HG03039 (cell line): ENCODE results near the gene PIK3R1.

Experiments
- ATAC-seq: cut with Tn5 transposase; IDR thresholded peaks from one replicate; pipeline ENCODE4 v1.9.1; 2021; ENCODE audit warnings: mild to moderate bottlenecking, moderate library complexity; ENCODE audit not compliant: unreplicated experiment

PIK3R1 gene

GRCh38 chr5:68215208-68215897, at the start of gene PIK3R1:
PIK3R1 (plus strand) TSS chr5:68215756; CDS start chr5:68226676, 10,920 bp downstream.
- peak; percentile 81 for ATAC-seq

- no peak for ATAC-seq
Observed at GRCh38 chr5:68167195-68167651, 48.3 kb upstream of the PIK3R1 start.

- no peak for ATAC-seq
Observed at GRCh38 chr5:68169903-68170302, 45.7 kb upstream of the PIK3R1 start.

- ATAC-seq: no peak
Observed at GRCh38 chr5:68170826-68171558, 44.6 kb upstream of the PIK3R1 start.

GRCh38 chr5:68172314-68172713, 43.2 kb upstream of the PIK3R1 start:
- ATAC-seq: no peak

- ATAC-seq: no peak
Observed at GRCh38 chr5:68173007-68173406, 42.5 kb upstream of the PIK3R1 start.

- no peak for ATAC-seq
Observed at GRCh38 chr5:68176253-68176652, 39.3 kb upstream of the PIK3R1 start.

- ATAC-seq: no peak
Observed at GRCh38 chr5:68176802-68177479, 38.6 kb upstream of the PIK3R1 start.

GRCh38 chr5:68177676-68178075, 37.9 kb upstream of the PIK3R1 start:
- no peak for ATAC-seq

GRCh38 chr5:68178579-68178978, 37.0 kb upstream of the PIK3R1 start:
- ATAC-seq: no peak

GRCh38 chr5:68180121-68181038, 35.2 kb upstream of the PIK3R1 start:
- ATAC-seq: no peak

- ATAC-seq: no peak
Observed at GRCh38 chr5:68181039-68181599, 34.4 kb upstream of the PIK3R1 start.

GRCh38 chr5:68182094-68182493, 33.5 kb upstream of the PIK3R1 start:
- ATAC-seq: no peak

GRCh38 chr5:68182534-68182933, 33.0 kb upstream of the PIK3R1 start:
- ATAC-seq: no peak

- no peak for ATAC-seq
Observed at GRCh38 chr5:68187268-68188055, 28.1 kb upstream of the PIK3R1 start.

- no peak for ATAC-seq
Observed at GRCh38 chr5:68189171-68189570, 26.4 kb upstream of the PIK3R1 start.

GRCh38 chr5:68189613-68190012, 25.9 kb upstream of the PIK3R1 start:
- no peak for ATAC-seq

- ATAC-seq: no peak
Observed at GRCh38 chr5:68190619-68191018, 24.9 kb upstream of the PIK3R1 start.

- ATAC-seq: no peak
Observed at GRCh38 chr5:68191083-68191791, 24.3 kb upstream of the PIK3R1 start.
